Stimulated activated CD8-positive, alpha-beta memory T cell treated with anti-CD3 and anti-CD28 coated beads, Interleukin-15, amount 100 ng/mL, for 24 hours (primary cell): ENCODE data around the gene MYCBPAP.

Experiments
- DNase-seq: peaks from one replicate; pipeline ENCODE4 v3.0.0-alpha.2; 2020; ENCODE audit warnings: low read depth

The MYCBPAP gene

DNA sequence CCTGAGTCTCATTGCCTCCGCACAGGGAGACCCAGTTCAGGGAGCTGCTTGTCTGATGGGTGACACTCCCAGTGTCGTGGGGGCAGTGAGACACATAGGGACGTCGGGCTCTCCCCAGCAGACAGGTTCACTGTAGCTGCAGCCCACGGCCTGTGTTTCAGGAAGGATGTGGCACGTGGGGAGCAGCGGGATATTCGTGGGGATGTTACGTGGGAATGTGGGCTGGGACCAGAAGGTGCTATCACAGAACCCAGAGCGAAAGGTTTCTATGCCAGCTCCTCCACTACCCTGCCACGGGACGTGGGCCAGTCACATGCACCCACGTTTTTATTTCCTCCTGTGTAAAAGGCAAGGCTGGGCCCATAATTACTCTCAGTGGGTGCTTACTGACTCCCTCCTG, 68.6 kb downstream of the MYCBPAP start:
- DNase-seq = no peak

GRCh38 chr17:50577451-50577954, 69.3 kb downstream of the MYCBPAP start:
- DNase-seq = no peak

- DNase-seq = no peak
Observed at GRCh38 chr17:50578173-50578572, 69.9 kb downstream of the MYCBPAP start.

DNA sequence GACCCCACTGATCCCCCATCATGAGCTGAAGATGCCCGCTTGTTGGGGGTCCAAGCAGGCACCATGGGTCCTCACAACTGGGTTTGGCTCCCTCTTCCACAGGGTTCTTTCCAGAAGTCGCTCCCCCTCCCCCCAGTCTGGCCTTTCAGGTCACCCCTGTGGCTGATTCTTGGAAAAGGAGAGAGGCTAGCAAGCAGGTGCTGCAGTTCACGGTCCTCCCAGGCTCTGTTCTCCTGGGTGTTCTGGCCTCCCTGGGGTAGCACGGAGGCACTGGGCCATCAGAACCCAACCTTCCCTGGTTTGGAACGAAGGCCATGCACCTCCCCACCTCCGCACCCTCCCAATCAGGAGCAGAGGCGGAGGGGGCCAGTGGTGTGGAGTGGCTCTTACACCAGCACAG, 71.2 kb downstream of the MYCBPAP start:
- no peak for DNase-seq

GRCh38 chr17:50580646-50581045, 72.4 kb downstream of the MYCBPAP start:
- DNase-seq = no peak
